Mucosa of descending colon (tissue), 3 donors: ENCODE measurements around the gene ST6GALNAC3. TPM values are rescaled to one million over a fixed set of nuclear protein-coding genes. Genes with fewer than 3 reads are reported as not detected.

Source experiments
- ATAC-seq: fragments of 200-7000 bp; cut with Tn5 transposase; one replicate; pipeline ENCODE4 v1.9.1; 2020; ENCODE audit warnings: mild to moderate bottlenecking, moderate library complexity
- DNase-seq, 3 donors: peaks; one replicate each; pipeline ENCODE4 v3.0.0-alpha.2; 2020
- H3K36me3 ChIP-seq: fragments of 200-600 bp; one replicate; pipeline ENCODE4 v1.8.0; 2021; ENCODE audit warnings: low read depth, mild to moderate bottlenecking
- H3K4me1 ChIP-seq: fragments of 200-600 bp; one replicate; pipeline ENCODE4 v1.8.0; 2021; ENCODE audit warnings: low read depth, mild to moderate bottlenecking
- H3K4me3 ChIP-seq: fragments of 200-600 bp; one replicate; pipeline ENCODE4 v1.8.0; 2021; ENCODE audit warnings: mild to moderate bottlenecking
- H3K9me3 ChIP-seq: fragments of 200-600 bp; one replicate; pipeline ENCODE4 v1.8.0; 2021; ENCODE audit warnings: mild to moderate bottlenecking
- CTCF ChIP-seq: fragments of 200-600 bp; IDR thresholded peaks from one replicate; pipeline ENCODE4 v1.8.0; 2022; ENCODE audit warnings: antibody characterized with exemption, mild to moderate bottlenecking
- intact Hi-C, 2 donors: fragments of 100-400 bp; cut with DNase I in 1 of 2; cut with micrococcal nuclease in 1 of 2; formaldehyde crosslinking; loops; one replicate each; pipeline versions ENCODE4 v1.11.0 to v1.11.1; 2022; cut with DNase I, micrococcal nuclease
- total RNA-seq, 3 donors: library from RNA; stranded (reverse); fragmentation: NEBNext Ultra II Directional in 2 of 3; extraction: Animal tissue kit (Norgen Biotek cat#: 25700) in 2 of 3; gene quantifications; one replicate each; pipeline versions ENCODE4 v1.2.1 to v1.2.4, GENCODE V29; 2021 to 2023
- donor health status: DM: no; HTN: no; CAD: no; lungs with moderate emphysema.
- donor health status: DM: no; HTN: no; CAD: no.
- donor health status: DM: no; HTN: yes; CAD: no.

Gene ST6GALNAC3
- total RNA-seq, 3 donors from 2014 or later, result 5.4 to 9.0 (median 6.7) TPM

GRCh38 chr1:76430531-76430930 is 356.0 kb downstream of the ST6GALNAC3 start:
- intact Hi-C loops, result no loop called here
- Histone ChIP-seq H3K36me3 (no peaks in the 10 kb centered on the region), H3K4me3 (no peak overlapping the region), H3K9me3 (no peaks in the 10 kb centered on the region), H3K4me1 (no peaks in the 10 kb centered on the region)
- no peak for TF ChIP-seq CTCF
- DNase-seq, result no peak
- no peak for ATAC-seq

DNA sequence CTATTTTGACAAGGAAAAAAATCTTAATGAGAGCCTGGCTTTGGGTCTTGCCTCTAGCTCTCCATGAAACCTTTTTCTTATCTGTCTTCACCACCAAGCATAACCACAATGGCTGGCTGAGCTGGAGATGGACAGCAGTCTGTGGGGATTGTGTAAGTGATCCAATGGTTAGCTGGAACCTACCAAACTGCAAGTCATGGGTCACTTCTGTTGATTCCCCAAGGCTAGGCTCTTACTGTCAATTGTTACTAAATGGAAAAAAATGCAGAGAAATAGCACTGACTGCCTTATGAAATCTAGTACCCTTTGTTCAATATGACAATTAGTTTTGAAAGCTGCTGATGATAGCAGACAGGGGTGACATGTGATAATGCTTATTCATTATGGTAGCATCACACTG is 359.0 kb downstream of the ST6GALNAC3 start:
- Histone ChIP-seq H3K4me3 (no peak overlapping the region), H3K9me3 (no peaks in the 10 kb centered on the region), H3K4me1 (no peaks in the 10 kb centered on the region), H3K36me3 (no peaks in the 10 kb centered on the region)
- no peak for TF ChIP-seq CTCF
- no peak for ATAC-seq
- intact Hi-C loops, result no loop called here
- no peak for DNase-seq

DNA sequence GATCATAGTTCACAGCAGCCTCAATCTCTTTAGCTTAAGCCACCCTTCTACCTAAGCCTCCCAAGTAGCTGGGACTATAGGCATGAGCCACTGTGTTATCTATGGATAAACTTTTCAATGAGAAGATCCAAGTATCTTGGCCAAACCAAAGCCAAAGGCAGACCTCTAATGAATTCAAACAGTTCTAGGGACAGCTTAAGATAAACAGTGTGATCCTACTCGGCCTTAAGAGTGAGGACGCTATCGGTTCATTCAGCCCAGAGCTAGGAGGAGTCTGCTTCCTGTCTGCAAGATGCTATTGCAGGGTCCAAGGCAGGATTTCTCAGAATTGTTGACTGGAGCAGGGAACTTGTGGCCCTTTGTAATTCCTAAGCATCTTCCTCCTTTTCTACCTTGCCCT is 368.7 kb downstream of the ST6GALNAC3 start:
- intact Hi-C loops, result no loop called here
- no peaks in the 10 kb centered on the region for H3K36me3 ChIP-seq
- no peak overlapping the region for H3K4me3 ChIP-seq
- no peak for ATAC-seq
- DNase-seq, result no peak
- no peaks in the 10 kb centered on the region for H3K9me3 ChIP-seq
- H3K4me1 ChIP-seq, result no peaks in the 10 kb centered on the region
- no peak for TF ChIP-seq CTCF

GRCh38 chr1:76444773-76445172 is 370.2 kb downstream of the ST6GALNAC3 start:
- Histone ChIP-seq H3K4me1 (no peaks in the 10 kb centered on the region), H3K4me3 (no peak overlapping the region), H3K9me3 (no peaks in the 10 kb centered on the region), H3K36me3 (no peaks in the 10 kb centered on the region)
- intact Hi-C loops, result no loop called here
- no peak for ATAC-seq
- no peak for DNase-seq
- TF ChIP-seq CTCF, result no peak

DNA sequence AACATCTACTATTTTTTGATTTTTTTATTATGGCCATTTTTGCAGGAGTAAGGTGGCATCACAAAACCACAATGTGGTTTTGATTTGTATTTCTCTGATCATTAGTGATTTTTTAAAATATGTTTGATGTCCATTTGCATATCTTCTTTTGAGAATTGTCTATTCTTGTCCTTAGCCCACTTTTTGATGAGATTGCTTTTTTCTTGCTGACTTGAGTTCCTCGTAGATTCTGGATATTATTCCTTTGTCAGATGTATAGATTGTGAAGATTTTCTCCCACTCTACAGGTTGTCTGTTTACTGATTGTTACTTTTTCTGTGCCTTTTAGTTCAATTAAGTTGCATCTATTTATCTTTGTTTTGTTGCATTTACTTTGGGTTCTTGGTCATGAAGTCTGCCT is 375.7 kb downstream of the ST6GALNAC3 start:
- Histone ChIP-seq H3K36me3 (no peaks in the 10 kb centered on the region), H3K9me3 (no peaks in the 10 kb centered on the region), H3K4me1 (no peaks in the 10 kb centered on the region), H3K4me3 (no peak overlapping the region)
- DNase-seq (no peak), ATAC-seq (no peak)
- intact Hi-C loops, result no loop called here
- TF ChIP-seq CTCF, result no peak

GRCh38 chr1:76463278-76463677 is 388.7 kb downstream of the ST6GALNAC3 start:
- H3K4me1 ChIP-seq, result no peaks in the 10 kb centered on the region
- TF ChIP-seq CTCF, result no peak

More at GRCh38 chr1:76463278-76463677, 388.7 kb downstream of the ST6GALNAC3 start:
- H3K9me3 ChIP-seq, result no peaks in the 10 kb centered on the region
- no peak for ATAC-seq
- no peak for DNase-seq
- intact Hi-C loops, result no loop called here
- H3K36me3 ChIP-seq, result no peaks in the 10 kb centered on the region
- no peak overlapping the region for H3K4me3 ChIP-seq
